ENCODE data around the gene STUB1. TPM values are rescaled to one million over a fixed set of nuclear protein-coding genes. Genes with fewer than 3 reads are reported as not detected.

STUB1 gene
- total RNA-seq, 1 donor from 2014 or later = 258 TPM

- Histone ChIP-seq H3K27ac (peak overlapping the region; percentile 94 to 99), H3K36me3 (peaks cover 12 to 17% of the 10 kb centered on the region in 2 donors), H3K9me3 (no peaks in the 10 kb centered on the region), H3K4me3 (peak overlapping the region; percentile 81 to 97), H3K4me1 (peaks cover 6 to 19% of the 10 kb centered on the region in 2 donors), H3K27me3 (no peaks in the 10 kb centered on the region)
- no peak for DNase-seq (ENCODE audit: low spot score in 2 of 2)
- TF ChIP-seq CTCF (IDR thresholded peaks at IDR 0.05) = no peak
- intact Hi-C loops (cut with DNase I) = loop anchor here (1.0 to 5.0 kb wide), 5 partner anchors 12 to 975 kb away; partner anchors contain the start of genes CAPN15, CRAMP1, IFT140 and STUB1
Observed at GRCh38 chr16:637081-638018, 42.9 kb upstream of the STUB1 start.

GRCh38 chr16:638034-638543, 42.1 kb upstream of the STUB1 start:
- no peak for DNase-seq (ENCODE audit: low spot score in 2 of 2)
- no peaks in the 10 kb centered on the region for H3K27me3 ChIP-seq
- H3K9me3 ChIP-seq = no peaks in the 10 kb centered on the region
- no peak overlapping the region for H3K4me3 ChIP-seq
- H3K27ac ChIP-seq = peak overlapping the region; percentile 58 to 99
- peaks cover 11 to 26% of the 10 kb centered on the region in 2 donors for H3K4me1 ChIP-seq
- intact Hi-C loops (cut with DNase I) = loop anchor here (5.0 kb wide), 1 partner anchor 974 kb away; the partner anchor contains the start of genes CRAMP1 and IFT140
- H3K36me3 ChIP-seq = peaks cover 12 to 13% of the 10 kb centered on the region in 2 donors
- TF ChIP-seq CTCF (IDR thresholded peaks at IDR 0.05) = no peak

DNA sequence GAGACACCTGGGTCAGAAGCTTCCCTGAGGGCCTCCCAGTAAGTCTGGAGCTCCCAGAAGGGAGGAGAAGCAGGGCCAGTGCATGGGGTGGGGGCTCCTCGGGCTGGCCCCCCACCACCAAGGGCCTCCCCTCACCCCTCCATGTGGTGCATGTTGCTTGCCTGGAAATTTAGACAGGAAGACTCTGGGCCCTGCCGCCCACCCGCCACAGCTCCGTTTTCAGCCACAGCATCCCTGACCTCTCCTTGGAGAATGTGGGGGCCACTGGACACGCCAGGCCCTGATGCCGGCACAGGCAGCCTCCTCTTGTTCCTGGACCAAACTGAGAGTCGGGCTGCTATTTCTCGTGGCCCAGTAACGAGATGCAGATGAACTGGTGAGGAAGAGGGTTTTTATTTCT, 41.4 kb upstream of the STUB1 start:
- H3K4me1 ChIP-seq = peaks cover 12 to 27% of the 10 kb centered on the region in 2 donors
- no peaks in the 10 kb centered on the region for H3K27me3 ChIP-seq
- H3K27ac ChIP-seq = no peak overlapping the region
- H3K4me3 ChIP-seq = no peak overlapping the region
- H3K36me3 ChIP-seq = peaks cover 5% of the 10 kb centered on the region in 2 donors
- intact Hi-C loops (cut with DNase I) = loop anchor here (5.0 kb wide), 1 partner anchor 973 kb away; the partner anchor contains the start of genes CRAMP1 and IFT140
- TF ChIP-seq CTCF (IDR thresholded peaks at IDR 0.05) = no peak
- no peaks in the 10 kb centered on the region for H3K9me3 ChIP-seq
- no peak for DNase-seq (ENCODE audit: low spot score in 2 of 2)

DNA sequence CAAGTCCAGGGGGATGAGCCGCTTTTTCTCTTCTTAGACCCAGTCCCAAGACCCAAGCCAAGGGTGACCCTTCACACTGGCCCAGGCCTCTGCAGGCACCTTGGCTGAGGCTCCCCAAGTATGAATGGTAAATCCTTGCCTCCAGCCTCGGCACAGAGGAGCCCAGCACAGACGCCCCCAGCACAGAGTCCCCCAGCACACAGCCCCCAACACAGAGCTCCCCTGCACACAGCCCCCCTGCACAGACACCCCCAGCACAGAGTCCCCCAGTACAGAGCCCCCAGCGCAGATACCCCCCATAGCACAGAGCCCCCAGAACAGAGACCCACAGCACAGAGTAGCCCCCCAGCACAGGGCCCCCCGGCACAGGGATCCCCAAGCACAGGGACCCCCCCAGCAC, 39.6 kb upstream of the STUB1 start:
- intact Hi-C loops (cut with DNase I) = no loop called here
- no peak overlapping the region for H3K27ac ChIP-seq
- H3K4me3 ChIP-seq = no peak overlapping the region
- no peaks in the 10 kb centered on the region for H3K27me3 ChIP-seq
- no peak for DNase-seq (ENCODE audit: low spot score in 2 of 2)
- H3K9me3 ChIP-seq = no peaks in the 10 kb centered on the region
- H3K36me3 ChIP-seq = no peaks in the 10 kb centered on the region
- peaks cover 7 to 20% of the 10 kb centered on the region in 2 donors for H3K4me1 ChIP-seq
- no peak for TF ChIP-seq CTCF (IDR thresholded peaks at IDR 0.05)

GRCh38 chr16:641326-642188, 38.7 kb upstream of the STUB1 start, which contains the start of gene MCRIP2:
Gene MCRIP2 (plus strand): TSS chr16:641828. CDS start chr16:641992, 164 bp downstream.
- Histone ChIP-seq H3K36me3 (no peaks in the 10 kb centered on the region), H3K4me1 (peaks cover 6 to 18% of the 10 kb centered on the region in 2 donors), H3K27ac (peak within 1 kb of the TSS; percentile 52 to 72), H3K4me3 (peak within 1 kb of the TSS; percentile 86 to 92), H3K9me3 (no peaks in the 10 kb centered on the region), H3K27me3 (no peaks in the 10 kb centered on the region)
- intact Hi-C loops (cut with DNase I) = no loop called here
- peak in 1 of 2 donors; percentile 90 for DNase-seq (ENCODE audit: low spot score in 2 of 2)
- no peak for TF ChIP-seq CTCF (IDR thresholded peaks at IDR 0.05)
